ENCODE data around the gene MBNL1.

Gene MBNL1

GRCh38 chr3:152280539-152280938 lies 11.8 kb downstream of the MBNL1 start:
- no peak for DNase-seq
- Histone ChIP-seq H3K79me2 (ENCODE audit: insufficient read depth, low read length) (peaks cover 100% of the 10 kb centered on the region), H3K4me3 (ENCODE audit: low read depth in 1 of 2, low read length in 2 of 2) (no peak overlapping the region), H3K9ac (ENCODE audit: low read depth, low read length) (no peak overlapping the region), H3K27me3 (ENCODE audit: insufficient read depth, low read length, poor library complexity) (no peaks in the 10 kb centered on the region), H3K36me3 (ENCODE audit: insufficient read depth, low read length) (0 out of 2 replicates have a peak, but pooled peaks cover 5% of the 10 kb centered on the region), H4K20me1 (ENCODE audit: insufficient read depth, low read length) (peaks cover 81% of the 10 kb centered on the region), H3K27ac (ENCODE audit: low read length) (no peak overlapping the region), H2AFZ (ENCODE audit: low read depth, low read length) (no peak overlapping the region), H3K9me3 (ENCODE audit: insufficient read depth, low read length, severe bottlenecking) (no peaks in the 10 kb centered on the region), H3K4me1 (ENCODE audit: insufficient read depth, low read length) (peaks cover 94% of the 10 kb centered on the region), H3K4me2 (ENCODE audit: insufficient read depth, low read length) (peak overlapping the region; percentile 33; the same call in 1 of the 2 replicates)
- ATAC-seq (ENCODE audit: insufficient read depth, low read depth), result no peak
- no peak for TF ChIP-seq EZH2 (IDR thresholded peaks at IDR 0.05; ENCODE audit: borderline replicate concordance, low read depth, low read length, severe bottlenecking)
- no peak for TF ChIP-seq CTCF (IDR thresholded peaks at IDR 0.05; ENCODE audit: borderline replicate concordance, extremely low read depth, low read length, poor library complexity, severe bottlenecking)

DNA sequence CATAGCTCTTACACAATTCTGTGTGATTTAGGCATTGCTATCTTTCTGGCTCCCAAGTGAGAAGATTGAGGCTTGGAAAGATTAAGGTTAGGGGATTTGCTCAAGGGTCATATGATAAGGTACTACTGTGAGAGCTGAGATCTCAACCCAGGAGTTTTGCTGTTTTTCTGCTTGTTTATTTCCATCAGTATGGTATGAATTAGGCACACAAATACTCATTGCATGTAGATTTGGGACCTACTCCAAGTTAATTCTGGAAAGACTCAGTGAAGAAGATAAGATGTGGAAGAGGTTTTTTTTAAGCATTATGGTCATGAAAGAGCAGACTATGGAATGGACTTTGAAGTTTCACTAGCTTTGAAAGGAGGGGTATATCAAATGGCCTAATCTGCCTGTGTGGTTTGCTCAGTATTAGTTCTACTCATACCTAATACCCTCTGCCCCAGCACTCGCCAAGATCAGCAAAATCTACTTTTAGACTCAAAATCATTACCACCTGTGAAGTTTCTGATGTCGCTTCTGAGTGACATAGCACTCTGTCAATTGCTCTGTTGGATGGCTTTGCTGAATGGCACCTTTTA lies 12.5 kb downstream of the MBNL1 start:
- H3K4me1 ChIP-seq (ENCODE audit: insufficient read depth, low read length), result peaks cover 94% of the 10 kb centered on the region
- TF ChIP-seq CTCF (IDR thresholded peaks at IDR 0.05; ENCODE audit: borderline replicate concordance, extremely low read depth, low read length, poor library complexity, severe bottlenecking), result no peak
- H3K27me3 ChIP-seq (ENCODE audit: insufficient read depth, low read length, poor library complexity), result no peaks in the 10 kb centered on the region
- no peaks in the 10 kb centered on the region for H3K9me3 ChIP-seq (ENCODE audit: insufficient read depth, low read length, severe bottlenecking)
- H3K4me2 ChIP-seq (ENCODE audit: insufficient read depth, low read length), result peak overlapping the region; percentile 33
- 0 out of 2 replicates have a peak, but pooled peaks cover 7% of the 10 kb centered on the region for H3K36me3 ChIP-seq (ENCODE audit: insufficient read depth, low read length)
- no peak for DNase-seq
- no peak overlapping the region for H3K9ac ChIP-seq (ENCODE audit: low read depth, low read length)
- peaks cover 99% of the 10 kb centered on the region for H3K79me2 ChIP-seq (ENCODE audit: insufficient read depth, low read length)
- peak; percentile 14; the same call in 2 of the 3 replicates for ATAC-seq (ENCODE audit: insufficient read depth, low read depth)
- no peak overlapping the region; the same call in 1 of the 2 replicates for H3K27ac ChIP-seq (ENCODE audit: low read length)
- H3K4me3 ChIP-seq (ENCODE audit: low read depth in 1 of 2, low read length in 2 of 2), result no peak overlapping the region
- no peak overlapping the region for H2AFZ ChIP-seq (ENCODE audit: low read depth, low read length)
- H4K20me1 ChIP-seq (ENCODE audit: insufficient read depth, low read length), result peaks cover 83% of the 10 kb centered on the region

DNA sequence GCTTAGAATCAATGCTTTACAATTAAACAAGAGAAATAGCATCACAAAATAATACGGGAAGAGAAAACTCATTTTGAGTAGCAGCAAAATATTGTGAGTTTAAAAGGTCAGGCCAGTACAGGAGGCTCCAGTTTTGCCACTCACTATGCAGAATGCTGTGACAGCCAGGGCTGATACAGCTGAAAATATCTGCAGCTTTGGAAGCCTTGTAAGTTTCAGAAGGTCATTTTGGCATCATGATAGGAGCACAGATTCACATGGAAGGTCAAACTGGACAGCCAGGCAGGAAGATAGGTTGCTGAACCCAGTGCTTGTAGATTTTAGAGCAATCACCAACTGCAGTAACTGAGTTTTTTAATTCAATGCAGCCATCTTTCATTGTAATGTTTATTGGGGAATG lies 14.1 kb downstream of the MBNL1 start:
- Histone ChIP-seq H2AFZ (ENCODE audit: low read depth, low read length) (no peak overlapping the region), H3K79me2 (ENCODE audit: insufficient read depth, low read length) (peaks cover 97% of the 10 kb centered on the region), H3K9me3 (ENCODE audit: insufficient read depth, low read length, severe bottlenecking) (no peaks in the 10 kb centered on the region), H3K4me2 (ENCODE audit: insufficient read depth, low read length) (peak overlapping the region; percentile 37), H3K27ac (ENCODE audit: low read length) (peak overlapping the region; percentile 24), H4K20me1 (ENCODE audit: insufficient read depth, low read length) (peaks cover 84% of the 10 kb centered on the region), H3K27me3 (ENCODE audit: insufficient read depth, low read length, poor library complexity) (no peaks in the 10 kb centered on the region), H3K9ac (ENCODE audit: low read depth, low read length) (no peak overlapping the region), H3K4me3 (ENCODE audit: low read depth in 1 of 2, low read length in 2 of 2) (no peak overlapping the region), H3K4me1 (ENCODE audit: insufficient read depth, low read length) (peaks cover 85% of the 10 kb centered on the region), H3K36me3 (ENCODE audit: insufficient read depth, low read length) (peaks cover 9% of the 10 kb centered on the region; the same call in 1 of the 2 replicates)
- TF ChIP-seq EZH2 (IDR thresholded peaks at IDR 0.05; ENCODE audit: borderline replicate concordance, low read depth, low read length, severe bottlenecking) (no peak), CTCF (IDR thresholded peaks at IDR 0.05; ENCODE audit: borderline replicate concordance, extremely low read depth, low read length, poor library complexity, severe bottlenecking) (no peak)
- no peak for ATAC-seq (ENCODE audit: insufficient read depth, low read depth)
- no peak for DNase-seq

Measured in DND-41 (cell line).